Smooth muscle cell (in vitro differentiated cells): ENCODE results near the gene PBRM1. TPM values are rescaled to one million over a fixed set of nuclear protein-coding genes. Genes with fewer than 3 reads are reported as not detected.

Source experiments
- DNase-seq: peaks from one replicate; lab custom pipeline; 2025; ENCODE audit not compliant: unreplicated experiment; lab: John Stamatoyannopoulos, UW
- H2AFZ ChIP-seq: fragments of 200-600 bp; sonication (generic); 2 replicates; pipeline ENCODE4 v1.6.0; 2016; ENCODE audit warnings: antibody characterized with exemption, low read depth, mild to moderate bottlenecking
- H3F3A ChIP-seq: fragments of 200-600 bp; sonication (generic); 2 replicates; pipeline ENCODE4 v1.6.0; 2017; ENCODE audit warnings: antibody characterized with exemption, low read depth
- H3K27ac ChIP-seq: fragments of 200-600 bp; sonication (generic); 2 replicates; pipeline ENCODE4 v1.5.1; 2016; ENCODE audit warnings: low read depth, mild to moderate bottlenecking
- H3K27me3 ChIP-seq: fragments of 200-600 bp; sonication (generic); 2 replicates; pipeline ENCODE4 v1.6.1; 2016; ENCODE audit warnings: low read depth, mild to moderate bottlenecking
- H3K36me3 ChIP-seq: fragments of 200-600 bp; sonication (generic); 2 replicates; pipeline ENCODE4 v1.5.1; 2016; ENCODE audit warnings: low read depth
- H3K4me1 ChIP-seq: fragments of 200-600 bp; sonication (generic); 2 replicates; pipeline ENCODE4 v1.5.1; 2016; ENCODE audit warnings: low read depth
- H3K4me2 ChIP-seq: fragments of 200-600 bp; sonication (generic); 2 replicates; pipeline ENCODE4 v1.6.0; 2016; ENCODE audit warnings: mild to moderate bottlenecking
- H3K4me3 ChIP-seq: fragments of 200-600 bp; sonication (generic); 2 replicates; pipeline ENCODE4 v1.5.1; 2016; ENCODE audit warnings: mild to moderate bottlenecking
- H3K79me2 ChIP-seq: fragments of 200-600 bp; sonication (generic); 2 replicates; pipeline ENCODE4 v1.6.0; 2016; ENCODE audit warnings: low read depth, mild to moderate bottlenecking
- H3K9ac ChIP-seq: fragments of 200-600 bp; sonication (generic); 2 replicates; pipeline ENCODE4 v1.6.0; 2016; ENCODE audit warnings: low read depth
- H3K9me3 ChIP-seq: fragments of 200-600 bp; sonication (generic); replicated peaks from 2 replicates; pipeline ENCODE4 v1.5.1; 2016; ENCODE audit warnings: low read depth
- H4K20me1 ChIP-seq: fragments of 200-600 bp; sonication (generic); 2 replicates; pipeline ENCODE4 v1.6.0; 2016; ENCODE audit warnings: low read depth
- WGBS: methylation state at CpG from one replicate; pipeline ENCODE4 v1.1.7; 2016; ENCODE audit warnings: low lambda C conversion rate; 5-methylcytosine and 5-hydroxymethylcytosine counted together
- polyA plus RNA-seq: library from polyadenylated mRNA; unstranded; fragments of >200 nt; fragmentation: Nextera tagmentation; extraction: Ambion mirVana; gene quantifications from 2 replicates; pipeline ENCODE4 v1.2.1, GENCODE V29; 2016
- total RNA-seq: library from RNA; depleted of rRNA; stranded (reverse); fragments of >200 nt; gene quantifications from 2 replicates; pipeline ENCODE4 v1.2.3, GENCODE V29; 2014
- TF ChIP-seq, protein P1 (sequence below): fragments of 200-600 bp; sonication (generic); IDR thresholded peaks from 2 replicates; pipeline ENCODE4 v1.5.1; 2017; ENCODE audit warnings: borderline replicate concordance, mild to moderate bottlenecking, antibody characterized with exemption; ENCODE audit not compliant: insufficient read depth, poor library complexity, severe bottlenecking

The PBRM1 gene
- total and polyA plus RNA-seq, 2 experiments from 2014 or later: 27.6 to 62.8 TPM

DNA sequence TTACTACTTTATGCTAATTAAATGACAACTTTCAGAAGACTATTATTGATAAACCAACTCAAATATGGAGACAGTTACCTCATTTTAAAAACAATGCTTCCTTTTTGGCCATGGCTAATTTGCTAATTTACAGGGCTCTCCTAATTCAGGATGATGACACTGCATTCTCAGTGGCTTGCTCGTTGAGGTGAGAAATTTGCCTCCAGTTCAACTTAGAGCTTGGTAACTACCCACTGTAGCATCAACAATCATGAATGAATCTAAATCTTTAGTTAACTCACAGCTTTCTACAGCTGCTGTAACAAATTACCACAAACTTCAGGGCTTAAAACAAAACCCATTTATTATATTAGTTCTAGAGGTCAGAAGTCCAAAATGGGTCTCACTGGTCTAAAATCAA lies 14.0 kb downstream of the PBRM1 start:
- TF ChIP-seq, protein P1, sequence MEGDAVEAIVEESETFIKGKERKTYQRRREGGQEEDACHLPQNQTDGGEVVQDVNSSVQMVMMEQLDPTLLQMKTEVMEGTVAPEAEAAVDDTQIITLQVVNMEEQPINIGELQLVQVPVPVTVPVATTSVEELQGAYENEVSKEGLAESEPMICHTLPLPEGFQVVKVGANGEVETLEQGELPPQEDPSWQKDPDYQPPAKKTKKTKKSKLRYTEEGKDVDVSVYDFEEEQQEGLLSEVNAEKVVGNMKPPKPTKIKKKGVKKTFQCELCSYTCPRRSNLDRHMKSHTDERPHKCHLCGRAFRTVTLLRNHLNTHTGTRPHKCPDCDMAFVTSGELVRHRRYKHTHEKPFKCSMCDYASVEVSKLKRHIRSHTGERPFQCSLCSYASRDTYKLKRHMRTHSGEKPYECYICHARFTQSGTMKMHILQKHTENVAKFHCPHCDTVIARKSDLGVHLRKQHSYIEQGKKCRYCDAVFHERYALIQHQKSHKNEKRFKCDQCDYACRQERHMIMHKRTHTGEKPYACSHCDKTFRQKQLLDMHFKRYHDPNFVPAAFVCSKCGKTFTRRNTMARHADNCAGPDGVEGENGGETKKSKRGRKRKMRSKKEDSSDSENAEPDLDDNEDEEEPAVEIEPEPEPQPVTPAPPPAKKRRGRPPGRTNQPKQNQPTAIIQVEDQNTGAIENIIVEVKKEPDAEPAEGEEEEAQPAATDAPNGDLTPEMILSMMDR: no peak
- 67% methylated on average over 1 of the region's 1 CpG for WGBS
- H2AFZ ChIP-seq: no peak overlapping the region
- peaks cover 5% of the 10 kb centered on the region for H3K36me3 ChIP-seq
- peak overlapping the region; percentile 96 for H3K27ac ChIP-seq
- H4K20me1 ChIP-seq: no peaks in the 10 kb centered on the region
- no peaks in the 10 kb centered on the region for H3K9me3 ChIP-seq
- no peaks in the 10 kb centered on the region for H3K27me3 ChIP-seq
- peaks cover 22% of the 10 kb centered on the region for H3F3A ChIP-seq
- no peak overlapping the region for H3K4me3 ChIP-seq
- H3K4me1 ChIP-seq: peaks cover 9% of the 10 kb centered on the region
- DNase-seq: no peak
- H3K9ac ChIP-seq: peak overlapping the region; percentile 83
- peaks cover 23% of the 10 kb centered on the region for H3K79me2 ChIP-seq
- H3K4me2 ChIP-seq: peak overlapping the region; percentile 65

DNA sequence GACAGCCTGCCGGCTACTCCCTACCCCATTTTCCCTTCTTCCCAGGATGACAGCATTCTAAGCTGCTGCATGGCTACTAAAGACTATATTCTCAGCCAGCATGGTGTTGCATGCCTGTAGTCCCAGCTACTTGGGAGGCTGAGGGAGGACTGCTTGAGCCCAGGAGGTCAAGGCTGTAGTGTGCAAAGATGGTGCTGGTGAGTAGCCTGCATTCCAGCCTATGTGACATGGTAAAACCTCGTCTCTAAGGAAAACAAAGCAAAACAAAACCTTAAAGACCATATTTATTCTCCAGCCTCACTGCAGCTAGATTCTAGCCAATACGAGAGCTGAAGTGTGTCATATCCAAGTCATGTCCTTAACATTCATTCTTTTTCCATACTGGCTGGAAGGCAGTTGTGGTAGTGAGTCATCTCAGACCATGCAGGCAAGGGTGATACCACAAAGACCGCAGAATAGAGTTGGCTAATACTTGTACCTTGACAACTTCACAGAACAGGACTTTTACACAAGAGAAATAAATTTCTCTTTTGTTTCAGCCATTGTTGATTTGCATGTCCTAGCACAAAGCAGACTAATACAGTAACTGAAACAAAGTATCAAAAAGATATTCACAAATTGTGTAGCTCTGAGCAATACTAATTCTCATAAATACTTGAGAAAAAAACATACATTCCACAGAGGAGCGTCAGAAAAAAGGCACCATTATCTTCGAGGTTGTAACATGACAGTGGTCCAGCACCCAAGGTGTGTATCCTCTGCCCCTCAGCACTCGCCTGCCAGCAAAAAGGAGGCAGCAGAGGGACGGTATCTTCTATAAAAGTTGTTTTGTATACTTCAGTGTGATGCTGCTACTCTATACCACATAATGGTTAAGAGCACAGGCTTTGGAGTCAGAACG lies 14.8 kb downstream of the PBRM1 start:
- Histone ChIP-seq H3K4me2 (peak overlapping the region; percentile 65), H3F3A (peaks cover 22% of the 10 kb centered on the region), H3K36me3 (peaks cover 5% of the 10 kb centered on the region), H3K9me3 (no peaks in the 10 kb centered on the region), H3K79me2 (peaks cover 23% of the 10 kb centered on the region), H4K20me1 (no peaks in the 10 kb centered on the region), H3K27me3 (no peaks in the 10 kb centered on the region), H3K4me3 (no peak overlapping the region), H3K4me1 (peaks cover 9% of the 10 kb centered on the region), H2AFZ (no peak overlapping the region), H3K9ac (peak overlapping the region; percentile 83), H3K27ac (peak overlapping the region; percentile 96)
- 18% methylated on average over 9 of the region's 9 CpGs for WGBS
- TF ChIP-seq, protein P1: no peak
- peak; percentile 16 for DNase-seq

DNA sequence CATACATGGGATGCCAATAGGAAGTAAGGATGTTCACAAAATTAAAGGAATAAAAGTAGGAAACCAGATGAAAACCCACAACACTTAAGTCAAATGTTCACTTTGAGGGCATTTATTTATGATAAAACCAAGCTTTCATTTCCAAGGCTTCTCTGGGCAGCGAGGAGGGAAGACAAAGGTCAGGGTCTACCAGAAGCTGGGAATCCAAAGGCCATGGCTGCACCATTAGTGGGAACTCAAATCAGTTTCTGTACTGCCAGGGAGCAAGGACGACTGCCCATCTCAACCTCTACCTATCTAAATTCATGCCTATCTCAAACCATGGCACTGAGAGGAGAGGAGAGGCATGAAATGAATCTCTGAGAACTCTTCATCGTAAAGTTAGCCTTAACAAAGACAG lies 22.6 kb downstream of the PBRM1 start:
- Histone ChIP-seq H3K36me3 (peaks cover 21% of the 10 kb centered on the region), H3F3A (no peaks in the 10 kb centered on the region), H3K4me1 (no peaks in the 10 kb centered on the region), H4K20me1 (no peaks in the 10 kb centered on the region), H3K79me2 (peaks cover 13% of the 10 kb centered on the region), H3K4me2 (no peak overlapping the region), H2AFZ (no peak overlapping the region), H3K27me3 (no peaks in the 10 kb centered on the region), H3K9ac (no peak overlapping the region), H3K4me3 (no peak overlapping the region), H3K9me3 (no peaks in the 10 kb centered on the region), H3K27ac (no peak overlapping the region)
- WGBS: 92% methylated on average over 3 of the region's 3 CpGs
- DNase-seq: no peak
- TF ChIP-seq, protein P1: no peak
